WTC11 (cell line): Measurements from ENCODE around the gene VEPH1.

Experiments
- NFYB ChIP-seq: sonication (generic); formaldehyde crosslinking; conservative IDR thresholded peaks from 2 replicates; pipeline ENCODE4 v1.8.0; 2022; ENCODE audit warnings: low read depth, missing genetic modification reagents
- NR2C2 ChIP-seq: sonication (generic); formaldehyde crosslinking; IDR thresholded peaks from 2 replicates; pipeline ENCODE4 v1.8.0; 2022; ENCODE audit warnings: mild to moderate bottlenecking, missing genetic modification reagents
- TF ChIP-seq, protein P1 (sequence below): fragments of 200-600 bp; IDR thresholded peaks from 2 replicates; pipeline ENCODE4 v1.8.0; 2022; ENCODE audit warnings: antibody characterized with exemption
- TF ChIP-seq, protein P2 (sequence below): sonication (generic); formaldehyde crosslinking; IDR thresholded peaks from 2 replicates; pipeline ENCODE4 v1.8.1; 2023; ENCODE audit warnings: mild to moderate bottlenecking, missing genetic modification reagents, moderate library complexity
- TF ChIP-seq, protein P3 (sequence below): sonication (generic); formaldehyde crosslinking; IDR thresholded peaks from 2 replicates; pipeline ENCODE4 v1.8.1; 2023; ENCODE audit warnings: mild to moderate bottlenecking, missing genetic modification reagents
- TF ChIP-seq, protein P4 (sequence below): sonication (generic); formaldehyde crosslinking; IDR thresholded peaks from 2 replicates; pipeline ENCODE4 v1.8.0; 2022; ENCODE audit warnings: mild to moderate bottlenecking, missing genetic modification reagents
- TF ChIP-seq, protein P5 (sequence below): sonication (generic); formaldehyde crosslinking; IDR thresholded peaks from 2 replicates; pipeline ENCODE4 v1.8.0; 2023; ENCODE audit warnings: missing genetic modification reagents, mild to moderate bottlenecking, borderline replicate concordance

DNA sequence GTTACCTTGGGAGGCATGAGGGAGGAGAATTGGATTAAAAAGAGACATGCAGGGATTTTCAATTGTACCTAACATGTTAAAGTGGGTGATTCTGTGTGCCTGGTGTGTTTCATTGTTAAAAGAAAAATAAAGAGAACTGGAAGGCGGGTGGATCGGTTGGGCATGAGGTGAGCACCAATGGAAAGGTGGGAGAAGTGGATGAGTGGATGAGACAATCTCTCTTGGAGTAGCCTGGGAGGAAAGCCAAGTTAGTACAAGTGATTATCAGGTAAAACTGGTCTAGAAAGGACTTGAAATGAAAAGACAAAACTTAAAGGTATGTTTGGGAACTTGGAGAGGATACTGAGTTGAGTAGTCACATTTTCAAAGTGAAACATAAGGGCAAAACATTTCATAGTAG is 12.1 kb downstream of the VEPH1 start:
- TF ChIP-seq NFYB: no peak
- TF ChIP-seq, protein P1, sequence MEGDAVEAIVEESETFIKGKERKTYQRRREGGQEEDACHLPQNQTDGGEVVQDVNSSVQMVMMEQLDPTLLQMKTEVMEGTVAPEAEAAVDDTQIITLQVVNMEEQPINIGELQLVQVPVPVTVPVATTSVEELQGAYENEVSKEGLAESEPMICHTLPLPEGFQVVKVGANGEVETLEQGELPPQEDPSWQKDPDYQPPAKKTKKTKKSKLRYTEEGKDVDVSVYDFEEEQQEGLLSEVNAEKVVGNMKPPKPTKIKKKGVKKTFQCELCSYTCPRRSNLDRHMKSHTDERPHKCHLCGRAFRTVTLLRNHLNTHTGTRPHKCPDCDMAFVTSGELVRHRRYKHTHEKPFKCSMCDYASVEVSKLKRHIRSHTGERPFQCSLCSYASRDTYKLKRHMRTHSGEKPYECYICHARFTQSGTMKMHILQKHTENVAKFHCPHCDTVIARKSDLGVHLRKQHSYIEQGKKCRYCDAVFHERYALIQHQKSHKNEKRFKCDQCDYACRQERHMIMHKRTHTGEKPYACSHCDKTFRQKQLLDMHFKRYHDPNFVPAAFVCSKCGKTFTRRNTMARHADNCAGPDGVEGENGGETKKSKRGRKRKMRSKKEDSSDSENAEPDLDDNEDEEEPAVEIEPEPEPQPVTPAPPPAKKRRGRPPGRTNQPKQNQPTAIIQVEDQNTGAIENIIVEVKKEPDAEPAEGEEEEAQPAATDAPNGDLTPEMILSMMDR: no peak
- no peak for TF ChIP-seq NR2C2 (CRISPR knock-in tag)
- TF ChIP-seq, protein P2, sequence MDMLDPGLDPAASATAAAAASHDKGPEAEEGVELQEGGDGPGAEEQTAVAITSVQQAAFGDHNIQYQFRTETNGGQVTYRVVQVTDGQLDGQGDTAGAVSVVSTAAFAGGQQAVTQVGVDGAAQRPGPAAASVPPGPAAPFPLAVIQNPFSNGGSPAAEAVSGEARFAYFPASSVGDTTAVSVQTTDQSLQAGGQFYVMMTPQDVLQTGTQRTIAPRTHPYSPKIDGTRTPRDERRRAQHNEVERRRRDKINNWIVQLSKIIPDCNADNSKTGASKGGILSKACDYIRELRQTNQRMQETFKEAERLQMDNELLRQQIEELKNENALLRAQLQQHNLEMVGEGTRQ (CRISPR knock-in tag): no peak
- TF ChIP-seq, protein P3, sequence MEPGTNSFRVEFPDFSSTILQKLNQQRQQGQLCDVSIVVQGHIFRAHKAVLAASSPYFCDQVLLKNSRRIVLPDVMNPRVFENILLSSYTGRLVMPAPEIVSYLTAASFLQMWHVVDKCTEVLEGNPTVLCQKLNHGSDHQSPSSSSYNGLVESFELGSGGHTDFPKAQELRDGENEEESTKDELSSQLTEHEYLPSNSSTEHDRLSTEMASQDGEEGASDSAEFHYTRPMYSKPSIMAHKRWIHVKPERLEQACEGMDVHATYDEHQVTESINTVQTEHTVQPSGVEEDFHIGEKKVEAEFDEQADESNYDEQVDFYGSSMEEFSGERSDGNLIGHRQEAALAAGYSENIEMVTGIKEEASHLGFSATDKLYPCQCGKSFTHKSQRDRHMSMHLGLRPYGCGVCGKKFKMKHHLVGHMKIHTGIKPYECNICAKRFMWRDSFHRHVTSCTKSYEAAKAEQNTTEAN: no peak
- TF ChIP-seq, protein P4, sequence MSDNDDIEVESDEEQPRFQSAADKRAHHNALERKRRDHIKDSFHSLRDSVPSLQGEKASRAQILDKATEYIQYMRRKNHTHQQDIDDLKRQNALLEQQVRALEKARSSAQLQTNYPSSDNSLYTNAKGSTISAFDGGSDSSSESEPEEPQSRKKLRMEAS (CRISPR knock-in tag): no peak
- TF ChIP-seq, protein P5, sequence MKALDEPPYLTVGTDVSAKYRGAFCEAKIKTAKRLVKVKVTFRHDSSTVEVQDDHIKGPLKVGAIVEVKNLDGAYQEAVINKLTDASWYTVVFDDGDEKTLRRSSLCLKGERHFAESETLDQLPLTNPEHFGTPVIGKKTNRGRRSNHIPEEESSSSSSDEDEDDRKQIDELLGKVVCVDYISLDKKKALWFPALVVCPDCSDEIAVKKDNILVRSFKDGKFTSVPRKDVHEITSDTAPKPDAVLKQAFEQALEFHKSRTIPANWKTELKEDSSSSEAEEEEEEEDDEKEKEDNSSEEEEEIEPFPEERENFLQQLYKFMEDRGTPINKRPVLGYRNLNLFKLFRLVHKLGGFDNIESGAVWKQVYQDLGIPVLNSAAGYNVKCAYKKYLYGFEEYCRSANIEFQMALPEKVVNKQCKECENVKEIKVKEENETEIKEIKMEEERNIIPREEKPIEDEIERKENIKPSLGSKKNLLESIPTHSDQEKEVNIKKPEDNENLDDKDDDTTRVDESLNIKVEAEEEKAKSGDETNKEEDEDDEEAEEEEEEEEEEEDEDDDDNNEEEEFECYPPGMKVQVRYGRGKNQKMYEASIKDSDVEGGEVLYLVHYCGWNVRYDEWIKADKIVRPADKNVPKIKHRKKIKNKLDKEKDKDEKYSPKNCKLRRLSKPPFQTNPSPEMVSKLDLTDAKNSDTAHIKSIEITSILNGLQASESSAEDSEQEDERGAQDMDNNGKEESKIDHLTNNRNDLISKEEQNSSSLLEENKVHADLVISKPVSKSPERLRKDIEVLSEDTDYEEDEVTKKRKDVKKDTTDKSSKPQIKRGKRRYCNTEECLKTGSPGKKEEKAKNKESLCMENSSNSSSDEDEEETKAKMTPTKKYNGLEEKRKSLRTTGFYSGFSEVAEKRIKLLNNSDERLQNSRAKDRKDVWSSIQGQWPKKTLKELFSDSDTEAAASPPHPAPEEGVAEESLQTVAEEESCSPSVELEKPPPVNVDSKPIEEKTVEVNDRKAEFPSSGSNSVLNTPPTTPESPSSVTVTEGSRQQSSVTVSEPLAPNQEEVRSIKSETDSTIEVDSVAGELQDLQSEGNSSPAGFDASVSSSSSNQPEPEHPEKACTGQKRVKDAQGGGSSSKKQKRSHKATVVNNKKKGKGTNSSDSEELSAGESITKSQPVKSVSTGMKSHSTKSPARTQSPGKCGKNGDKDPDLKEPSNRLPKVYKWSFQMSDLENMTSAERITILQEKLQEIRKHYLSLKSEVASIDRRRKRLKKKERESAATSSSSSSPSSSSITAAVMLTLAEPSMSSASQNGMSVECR (CRISPR knock-in tag): no peak
